ENCODE measurements around the gene IGFBP6. TPM values are rescaled to one million over a fixed set of nuclear protein-coding genes. Genes with fewer than 3 reads are reported as not detected.
A peak's percentile ranks its signal among the peaks of the same experiment; 100 is the strongest.

IGFBP6 gene
- total RNA-seq, 1 donor from 2014 or later = 33.7 TPM

GRCh38 chr12:53077030-53077429 is 20.4 kb upstream of the IGFBP6 start:
- DNase-seq (ENCODE audit: low read depth) = no peak
- Histone ChIP-seq H3K36me3 (ENCODE audit: control insufficient read depth, insufficient read depth, low read length) (peaks cover 1% of the 10 kb centered on the region), H3K27me3 (ENCODE audit: control insufficient read depth, insufficient read depth, low read length) (no peaks in the 10 kb centered on the region), H3K4me3 (ENCODE audit: low read depth, low read length) (no peak overlapping the region)
- no peak for TF ChIP-seq CTCF (IDR thresholded peaks at IDR 0.05; ENCODE audit: insufficient read depth, low read length, poor library complexity, severe bottlenecking)

DNA sequence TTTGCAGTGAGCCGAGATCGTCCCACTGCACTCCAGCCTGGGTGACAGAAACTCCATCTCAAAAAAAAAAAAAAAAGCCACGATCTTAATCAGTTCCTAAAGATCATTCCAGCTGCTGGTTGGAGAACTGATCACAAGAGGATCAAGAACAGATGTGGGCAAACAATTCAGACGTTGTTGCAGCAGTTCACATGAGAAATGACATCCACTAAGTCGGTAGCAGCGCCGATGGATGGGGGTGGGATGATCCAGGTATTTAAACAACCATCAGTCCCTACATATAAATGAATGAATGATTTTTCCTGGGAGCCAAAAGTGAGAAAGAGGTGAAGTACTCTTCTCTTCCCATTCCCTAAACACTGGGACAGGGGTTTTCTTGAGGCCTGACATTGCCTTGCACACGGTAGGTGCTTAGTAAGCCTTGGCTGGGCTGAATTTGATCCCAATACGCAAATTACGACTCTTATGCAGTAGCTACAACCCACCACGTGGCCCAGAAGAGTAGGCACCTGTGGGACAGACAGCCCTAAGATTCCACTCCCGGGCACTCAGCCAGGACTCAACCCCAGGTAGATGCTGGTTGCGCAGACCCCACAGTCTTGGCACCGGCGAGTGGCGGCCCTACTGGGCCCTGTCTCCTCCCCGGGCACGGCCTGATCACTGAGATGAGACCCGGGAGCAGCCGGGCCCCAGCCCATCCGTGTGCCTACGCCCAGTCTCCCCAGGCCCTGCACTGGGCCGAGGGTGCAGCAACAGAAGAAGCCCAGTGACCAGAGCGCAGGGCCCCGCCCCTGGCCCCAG is 18.8 kb upstream of the IGFBP6 start:
- no peak for DNase-seq (ENCODE audit: low read depth)
- TF ChIP-seq CTCF (IDR thresholded peaks at IDR 0.05; ENCODE audit: insufficient read depth, low read length, poor library complexity, severe bottlenecking) = no peak
- Histone ChIP-seq H3K36me3 (ENCODE audit: control insufficient read depth, insufficient read depth, low read length) (no peaks in the 10 kb centered on the region), H3K4me3 (ENCODE audit: low read depth, low read length) (peak overlapping the region; percentile 67), H3K27me3 (ENCODE audit: control insufficient read depth, insufficient read depth, low read length) (no peaks in the 10 kb centered on the region)

- Histone ChIP-seq H3K36me3 (ENCODE audit: control insufficient read depth, insufficient read depth, low read length) (no peaks in the 10 kb centered on the region), H3K4me3 (ENCODE audit: low read depth, low read length) (peak within 1 kb of the TSS; percentile 67), H3K27me3 (ENCODE audit: control insufficient read depth, insufficient read depth, low read length) (no peaks in the 10 kb centered on the region)
- DNase-seq (ENCODE audit: low read depth) = peak; percentile 52
- no peak for TF ChIP-seq CTCF (IDR thresholded peaks at IDR 0.05; ENCODE audit: insufficient read depth, low read length, poor library complexity, severe bottlenecking)
Measured at GRCh38 chr12:53079226-53080117, 18.0 kb upstream of the IGFBP6 start, which contains the start of gene SPRYD3. TSS of gene SPRYD3 (minus strand) at chr12:53079390. CDS start at chr12:53079333, 57 bp downstream.

GRCh38 chr12:53082637-53083175 is 14.8 kb upstream of the IGFBP6 start:
- no peak for DNase-seq (ENCODE audit: low read depth)
- no peaks in the 10 kb centered on the region for H3K36me3 ChIP-seq (ENCODE audit: control insufficient read depth, insufficient read depth, low read length)
- no peak for TF ChIP-seq CTCF (IDR thresholded peaks at IDR 0.05; ENCODE audit: insufficient read depth, low read length, poor library complexity, severe bottlenecking)
- no peak overlapping the region for H3K4me3 ChIP-seq (ENCODE audit: low read depth, low read length)
- H3K27me3 ChIP-seq (ENCODE audit: control insufficient read depth, insufficient read depth, low read length) = no peaks in the 10 kb centered on the region

DNA sequence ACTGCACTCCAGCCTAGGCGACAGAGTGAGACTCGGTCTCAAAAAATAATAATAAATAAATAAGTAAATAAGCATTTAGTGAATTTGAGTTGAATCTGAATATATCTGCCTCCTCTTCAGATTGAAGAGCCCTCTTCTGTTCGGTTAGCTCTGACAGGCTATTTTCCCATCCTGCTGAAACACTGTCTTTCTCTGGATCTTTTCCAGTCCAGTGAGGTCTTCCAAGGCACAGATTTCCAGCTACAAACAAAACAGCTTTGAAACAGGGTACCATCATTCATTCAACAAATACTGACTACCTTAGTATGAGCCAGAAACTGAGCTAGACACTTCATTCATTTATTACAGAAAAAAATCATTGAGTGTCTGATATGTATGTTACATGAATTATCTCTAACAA is 11.1 kb upstream of the IGFBP6 start:
- DNase-seq (ENCODE audit: low read depth) = no peak
- TF ChIP-seq CTCF (IDR thresholded peaks at IDR 0.05; ENCODE audit: insufficient read depth, low read length, poor library complexity, severe bottlenecking) = no peak
- H3K4me3 ChIP-seq (ENCODE audit: low read depth, low read length) = no peak overlapping the region
- no peaks in the 10 kb centered on the region for H3K36me3 ChIP-seq (ENCODE audit: control insufficient read depth, insufficient read depth, low read length)
- no peaks in the 10 kb centered on the region for H3K27me3 ChIP-seq (ENCODE audit: control insufficient read depth, insufficient read depth, low read length)
